Lower leg skin (tissue), 4 donors: ENCODE results near the gene KRTAP10-1. TPM values are rescaled to one million over a fixed set of nuclear protein-coding genes. Genes with fewer than 3 reads are reported as not detected.
"Not testable (repeated sequence)": the region's sequence is repeated elsewhere in the genome, so short reads cannot be mapped to it uniquely, and the experiment has no call there.

Experiments
- DNase-seq, 2 donors: peaks; one replicate each; pipeline ENCODE4 v3.0.0-alpha.2; 2019; ENCODE audit warnings: low spot score in 2 of 2
- H3K4me3 ChIP-seq: fragments of 200-600 bp; sonication (generic); 2 replicates; pipeline ENCODE4 v1.5.1; 2017; ENCODE audit warnings: mild to moderate bottlenecking, low read depth; ENCODE audit not compliant: poor library complexity, severe bottlenecking
- POLR2A ChIP-seq, 2 donors: fragments of 450-650 bp; IDR thresholded peaks; one replicate each; pipeline ENCODE4 v1.6.1; 2016 to 2017; ENCODE audit warnings: antibody characterized with exemption in 2 of 2, mild to moderate bottlenecking in 1 of 2, moderate library complexity in 1 of 2
- WGBS, 2 donors: methylation state at CpG; one replicate each; pipeline ENCODE4 v1.1.5; 2018; 5-methylcytosine and 5-hydroxymethylcytosine counted together
- intact Hi-C: fragments of 100-400 bp; cut with DNase I; formaldehyde crosslinking; loops from one replicate; pipeline ENCODE4 v1.15.0; 2023; ENCODE audit warnings: low total_unique reads
- total RNA-seq, 4 donors: library from RNA; depleted of rRNA; stranded (reverse); fragments of >200 nt; gene quantifications; one replicate each; pipeline ENCODE4 v1.1.0, GENCODE V29; 2016
- TF ChIP-seq, protein P1 (sequence below), 3 donors: fragments of 450-650 bp; IDR thresholded peaks; one replicate each; pipeline ENCODE4 v1.5.1; 2016; ENCODE audit warnings: antibody characterized with exemption in 3 of 3, mild to moderate bottlenecking in 3 of 3, moderate library complexity in 2 of 3

The KRTAP10-1 gene
- total RNA-seq, 4 donors from 2014 or later, result 3.0 TPM; not detected in 3

DNA sequence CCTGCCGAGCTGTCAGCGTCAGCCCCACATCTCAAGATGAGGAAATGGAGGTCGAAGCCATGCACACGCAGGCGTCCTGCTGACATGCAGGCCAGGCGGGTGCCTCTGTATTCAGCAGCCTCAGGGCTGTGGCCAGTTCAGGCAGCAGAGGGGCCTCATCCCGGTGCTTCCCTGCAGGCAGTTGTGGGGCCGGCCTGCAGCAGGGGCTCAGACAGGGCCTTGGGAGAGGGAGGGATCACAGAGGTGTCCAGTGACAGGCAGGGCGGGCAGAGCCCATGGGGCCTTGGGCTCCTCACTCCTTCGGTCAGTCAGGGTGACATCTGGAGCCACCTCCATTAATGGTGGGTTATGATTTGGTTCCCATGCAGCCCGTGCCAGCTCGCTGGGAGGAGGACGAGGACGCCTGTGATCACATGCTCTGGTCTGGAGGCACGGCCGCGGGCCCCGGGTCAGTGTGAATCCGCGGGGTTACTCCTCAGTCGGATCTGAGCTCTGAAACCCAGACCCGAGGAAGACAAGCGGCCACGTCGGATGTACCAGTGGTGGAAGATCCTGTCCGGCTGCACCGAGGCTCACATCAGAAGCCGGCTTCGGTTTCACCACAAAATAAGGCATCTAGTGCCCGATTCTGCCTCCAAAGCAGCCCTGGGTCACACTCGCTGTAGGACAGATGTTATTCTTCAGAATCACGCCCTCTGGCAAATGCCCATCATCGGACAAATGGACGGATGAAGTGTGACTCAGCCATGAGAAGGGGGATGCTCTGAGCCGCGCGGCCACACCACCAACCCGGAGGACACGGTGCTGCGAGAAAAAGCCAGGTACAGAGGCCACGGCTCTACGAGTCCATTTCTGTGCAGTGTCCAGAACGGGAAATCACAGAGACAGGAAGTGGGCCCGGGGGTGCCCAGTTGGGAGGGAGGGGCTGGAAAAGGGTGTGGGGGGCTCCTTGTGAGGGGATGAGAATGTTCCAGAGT lies 33.4 kb downstream of the KRTAP10-1 start:
- TF ChIP-seq POLR2A (IDR thresholded peaks at IDR 0.05), result no peak
- TF ChIP-seq, protein P1, sequence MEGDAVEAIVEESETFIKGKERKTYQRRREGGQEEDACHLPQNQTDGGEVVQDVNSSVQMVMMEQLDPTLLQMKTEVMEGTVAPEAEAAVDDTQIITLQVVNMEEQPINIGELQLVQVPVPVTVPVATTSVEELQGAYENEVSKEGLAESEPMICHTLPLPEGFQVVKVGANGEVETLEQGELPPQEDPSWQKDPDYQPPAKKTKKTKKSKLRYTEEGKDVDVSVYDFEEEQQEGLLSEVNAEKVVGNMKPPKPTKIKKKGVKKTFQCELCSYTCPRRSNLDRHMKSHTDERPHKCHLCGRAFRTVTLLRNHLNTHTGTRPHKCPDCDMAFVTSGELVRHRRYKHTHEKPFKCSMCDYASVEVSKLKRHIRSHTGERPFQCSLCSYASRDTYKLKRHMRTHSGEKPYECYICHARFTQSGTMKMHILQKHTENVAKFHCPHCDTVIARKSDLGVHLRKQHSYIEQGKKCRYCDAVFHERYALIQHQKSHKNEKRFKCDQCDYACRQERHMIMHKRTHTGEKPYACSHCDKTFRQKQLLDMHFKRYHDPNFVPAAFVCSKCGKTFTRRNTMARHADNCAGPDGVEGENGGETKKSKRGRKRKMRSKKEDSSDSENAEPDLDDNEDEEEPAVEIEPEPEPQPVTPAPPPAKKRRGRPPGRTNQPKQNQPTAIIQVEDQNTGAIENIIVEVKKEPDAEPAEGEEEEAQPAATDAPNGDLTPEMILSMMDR (IDR thresholded peaks at IDR 0.05), result no peak
- intact Hi-C loops, result no loop called here
- no peak for DNase-seq
- WGBS, 2 donors, result 83 to 84% methylated on average over 32 to 44 of the region's 44 CpGs
- H3K4me3 ChIP-seq, result no peak overlapping the region

DNA sequence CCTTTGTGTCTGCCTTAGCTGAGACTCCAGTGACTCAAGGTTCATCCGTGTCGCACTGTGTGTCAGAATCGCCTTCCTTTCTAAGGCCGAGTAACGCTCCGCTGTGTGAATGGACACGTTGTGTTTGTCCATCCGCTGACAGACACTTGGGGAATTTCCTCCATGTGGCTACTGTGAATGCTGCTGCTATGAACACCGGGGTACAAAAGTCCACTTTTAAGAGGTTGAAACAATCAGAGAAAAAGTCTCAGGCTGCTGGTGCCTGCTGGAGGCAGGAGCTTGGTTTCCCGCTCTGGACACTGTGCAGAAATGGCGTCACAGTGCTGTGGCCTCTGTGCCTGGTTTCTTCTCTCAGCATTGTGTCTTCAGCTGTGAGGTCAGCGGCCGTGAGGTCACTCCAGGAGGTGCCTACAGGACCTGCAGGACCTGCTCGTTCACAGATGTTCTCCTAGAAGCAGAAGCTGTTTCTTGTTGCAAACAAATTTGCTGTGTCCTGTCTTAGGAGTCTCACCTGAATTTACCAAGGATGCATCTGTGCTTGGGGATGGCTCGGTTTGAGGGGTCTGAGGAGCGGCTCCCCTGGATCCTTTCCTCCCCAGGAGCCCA lies 34.2 kb downstream of the KRTAP10-1 start:
- no peak for TF ChIP-seq POLR2A (IDR thresholded peaks at IDR 0.05)
- TF ChIP-seq, protein P1 (IDR thresholded peaks at IDR 0.05), result no peak
- DNase-seq, result no peak
- intact Hi-C loops, result no loop called here
- 82 to 86% methylated on average over 16 of the region's 16 CpGs for WGBS, 2 donors
- no peak overlapping the region for H3K4me3 ChIP-seq

DNA sequence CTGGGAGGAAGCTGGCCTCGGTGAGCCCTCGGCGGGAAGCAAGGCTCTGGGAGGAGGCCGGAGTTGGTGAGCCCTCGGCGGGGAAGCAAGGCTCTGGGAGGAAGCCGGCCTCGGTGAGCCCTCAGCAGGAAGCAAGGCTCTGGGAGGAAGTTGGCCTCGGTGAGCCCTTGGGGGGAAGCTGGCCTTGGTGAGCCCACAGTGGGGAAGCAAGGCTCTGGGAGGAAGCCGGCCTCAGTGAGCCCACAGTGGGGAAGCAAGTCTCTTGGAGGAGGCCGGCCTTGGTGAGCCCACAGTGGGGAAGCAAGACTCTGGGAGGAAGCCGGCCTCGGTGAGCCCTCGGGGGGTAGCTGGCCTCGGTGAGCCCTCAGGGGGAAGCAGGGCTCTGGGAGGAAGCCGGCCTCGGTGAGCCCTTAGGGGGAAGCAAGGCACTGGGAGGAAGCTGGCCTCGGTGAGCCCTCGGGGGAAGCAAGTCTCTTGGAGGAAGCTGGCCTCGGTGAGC lies 36.0 kb downstream of the KRTAP10-1 start:
- TF ChIP-seq, protein P1 (IDR thresholded peaks at IDR 0.05), result no peak
- TF ChIP-seq POLR2A (IDR thresholded peaks at IDR 0.05), result no peak
- H3K4me3 ChIP-seq, result no peak overlapping the region
- intact Hi-C loops, result no loop called here
- 65 to 71% methylated on average over 20 of the region's 20 CpGs for WGBS, 2 donors
- DNase-seq, result no peak

DNA sequence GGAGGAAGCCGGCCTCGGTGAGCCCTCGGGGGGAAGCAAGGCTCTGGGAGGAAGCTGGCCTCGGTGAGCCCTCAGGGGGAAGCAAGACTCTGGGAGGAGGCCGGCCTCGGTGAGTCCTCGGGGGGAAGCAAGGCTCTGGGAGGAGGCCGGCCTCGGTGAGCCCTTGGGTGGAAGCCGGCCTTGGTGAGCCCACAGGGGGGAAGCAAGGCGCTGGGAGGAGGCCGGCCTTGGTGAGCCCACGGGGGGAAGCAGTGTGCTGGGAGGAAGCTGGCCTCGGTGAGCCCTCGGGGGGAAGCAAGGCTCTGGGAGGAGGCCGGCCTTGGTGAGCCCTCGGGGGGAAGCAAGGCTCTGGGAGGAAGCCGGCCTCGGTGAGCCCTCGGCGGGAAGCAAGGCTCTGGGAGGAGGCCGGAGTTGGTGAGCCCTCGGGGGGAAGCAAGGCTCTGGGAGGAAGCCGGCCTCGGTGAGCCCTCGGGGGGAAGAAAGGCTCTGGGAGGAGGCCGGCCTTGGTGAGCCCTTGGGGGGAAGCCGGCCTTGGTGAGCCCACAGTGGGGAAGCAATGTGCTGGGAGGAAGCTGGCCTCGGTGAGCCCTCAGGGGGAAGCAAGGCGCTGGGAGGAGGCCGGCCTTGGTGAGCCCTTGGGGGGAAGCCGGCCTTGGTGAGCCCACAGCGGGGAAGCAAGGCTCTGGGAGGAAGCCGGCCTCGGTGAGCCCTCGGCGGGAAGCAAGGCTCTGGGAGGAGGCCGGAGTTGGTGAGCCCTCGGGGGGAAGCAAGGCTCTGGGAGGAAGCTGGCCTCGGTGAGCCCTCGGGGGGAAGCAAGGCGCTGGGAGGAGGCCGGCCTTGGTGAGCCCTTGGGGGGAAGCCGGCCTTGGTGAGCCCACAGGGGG lies 36.7 kb downstream of the KRTAP10-1 start:
- DNase-seq, intact Hi-C loops, H3K4me3 ChIP-seq: not testable (repeated sequence)
- WGBS, 2 donors, result 71 to 72% methylated on average over 43 to 44 of the region's 44 CpGs

DNA sequence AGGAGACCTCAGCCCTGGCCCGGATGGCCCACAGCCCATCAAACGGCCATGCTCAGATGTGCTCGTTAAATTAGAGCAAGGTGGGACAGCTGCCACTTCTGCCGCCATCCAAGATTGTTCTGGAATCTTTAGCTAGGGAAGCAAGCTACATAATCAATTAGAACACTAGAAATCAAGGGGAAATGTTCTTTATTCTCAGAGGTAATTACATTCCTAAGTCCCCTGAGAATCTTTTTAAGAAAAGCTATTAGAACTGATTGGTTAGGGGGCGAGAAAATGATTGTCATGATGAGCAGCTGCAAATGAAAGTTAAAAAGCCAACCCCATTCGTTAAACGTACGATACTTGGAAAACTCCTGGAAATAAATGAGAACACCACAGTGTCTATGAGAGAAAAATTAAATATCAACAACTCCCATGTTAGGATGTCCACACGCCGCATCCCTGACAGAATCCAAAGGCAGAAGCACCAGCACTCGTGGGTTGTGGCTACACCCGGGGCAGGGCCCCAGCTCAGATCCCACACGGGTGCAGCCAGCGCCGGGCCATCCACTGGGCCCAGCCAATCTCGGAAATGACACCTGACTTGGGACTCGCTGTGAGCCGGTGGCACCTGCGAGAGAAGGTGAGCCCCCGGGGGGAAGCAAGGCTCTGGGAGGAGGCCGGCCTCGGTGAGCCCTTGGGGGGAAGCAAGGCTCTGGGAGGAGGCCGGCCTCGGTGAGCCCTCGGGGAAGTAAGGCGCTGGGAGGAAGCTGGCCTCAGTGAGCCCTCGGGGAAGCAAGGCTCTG lies 37.6 kb downstream of the KRTAP10-1 start:
- DNase-seq, result no peak
- no peak for TF ChIP-seq POLR2A (IDR thresholded peaks at IDR 0.05)
- TF ChIP-seq, protein P1 (IDR thresholded peaks at IDR 0.05), result no peak
- H3K4me3 ChIP-seq, result no peak overlapping the region
- intact Hi-C loops, result no loop called here
- 84 to 88% methylated on average over 27 of the region's 27 CpGs for WGBS, 2 donors
